K562 (cell line): ENCODE results near the gene CCDC116. TPM values are rescaled to one million over a fixed set of nuclear protein-coding genes. Genes with fewer than 3 reads are reported as not detected.

ENCODE experiments used
- AFF1 ChIP-seq, 2 experiments: fragments of 450-650 bp; IDR thresholded peaks; 2 replicates each; pipeline ENCODE4 v1.6.1; 2018; ENCODE audit warnings: mild to moderate bottlenecking in 2 of 2, low read depth in 1 of 2; ENCODE audit not compliant: partially characterized antibody in 2 of 2
- ASH1L ChIP-seq: fragments of 450-650 bp; IDR thresholded peaks from 2 replicates; pipeline ENCODE4 v1.6.1; 2018; ENCODE audit warnings: borderline replicate concordance, mild to moderate bottlenecking, low read depth; ENCODE audit not compliant: partially characterized antibody
- ETV5 ChIP-seq: sonication (generic); formaldehyde crosslinking; IDR thresholded peaks from 2 replicates; pipeline ENCODE4 v1.4.0; 2020; ENCODE audit warnings: low read depth, mild to moderate bottlenecking, missing genetic modification reagents
- FOXM1 ChIP-seq, 2 experiments: fragments of 450-650 bp in 1 of 2; sonication (generic) in 1 of 2; formaldehyde crosslinking in 1 of 2; IDR thresholded peaks; 2 replicates each; pipeline versions ENCODE4 v1.6.1 to v1.9.0; 2017 to 2022; ENCODE audit warnings: low read depth in 2 of 2, mild to moderate bottlenecking in 2 of 2, missing genetic modification reagents in 1 of 2, moderate library complexity in 1 of 2
- FOXP4 ChIP-seq: sonication (generic); formaldehyde crosslinking; IDR thresholded peaks from 2 replicates; pipeline ENCODE4 v1.8.0; 2022; ENCODE audit warnings: mild to moderate bottlenecking, missing genetic modification reagents, borderline replicate concordance
- GABPA ChIP-seq: fragments of 200-800 bp; sonication (Bioruptor generic); conservative IDR thresholded peaks from 2 replicates; pipeline ENCODE4 v1.6.1; 2016; ENCODE audit warnings: low read depth, missing genetic modification characterization, missing compliant biosample characterization
- HMBOX1 ChIP-seq: sonication (generic); IDR thresholded peaks from 2 replicates; pipeline ENCODE4 v1.6.1; 2016
- KDM1A ChIP-seq, 2 experiments: fragments of 450-650 bp; IDR thresholded peaks; 2 replicates each; pipeline ENCODE4 v1.6.1; 2016; ENCODE audit warnings: mild to moderate bottlenecking in 2 of 2
- KDM5B ChIP-seq: fragments of 200-600 bp; sonication (generic); IDR thresholded peaks from 2 replicates; pipeline ENCODE4 v1.6.1; 2012; ENCODE audit warnings: low read depth, mild to moderate bottlenecking, moderate library complexity, low read length, control low read depth, inconsistent platforms; ENCODE audit not compliant: insufficient replicate concordance
- NFYB ChIP-seq: IDR thresholded peaks from 2 replicates; pipeline ENCODE4 v1.6.1; 2011; ENCODE audit warnings: mild to moderate bottlenecking, moderate library complexity; ENCODE audit not compliant: insufficient read length; ENCODE audit errors: extremely low read depth
- POLR2AphosphoS5 ChIP-seq: IDR thresholded peaks from 2 replicates; pipeline ENCODE4 v1.6.1; 2011; ENCODE audit warnings: mild to moderate bottlenecking, low read depth, low read length, moderate library complexity; ENCODE audit not compliant: control insufficient read depth, insufficient read depth
- SMAD4 ChIP-seq: fragments of 250-450 bp; sonication (Bioruptor Pico); conservative IDR thresholded peaks from 2 replicates; pipeline ENCODE4 v1.8.0; 2021; ENCODE audit warnings: inconsistent platforms, mild to moderate bottlenecking, moderate library complexity
- SP2 ChIP-seq: IDR thresholded peaks from 2 replicates; pipeline ENCODE4 v1.6.1; 2011; ENCODE audit warnings: mild to moderate bottlenecking, low read depth, low read length, moderate library complexity; ENCODE audit not compliant: poor library complexity, severe bottlenecking; ENCODE audit errors: extremely low read depth
- TAF7 ChIP-seq: fragments of 450-650 bp; IDR thresholded peaks from 2 replicates; pipeline ENCODE4 v1.6.1; 2016; ENCODE audit warnings: missing genetic modification characterization, missing compliant biosample characterization
- TBL1XR1 ChIP-seq, 2 experiments: IDR thresholded peaks; 2 replicates each; pipeline ENCODE4 v1.6.1; 2012; ENCODE audit warnings: improper control_type of control experiment in 2 of 2, low read length in 2 of 2, mild to moderate bottlenecking in 1 of 2
- YY1 ChIP-seq, 3 experiments: IDR thresholded peaks; 2 replicates each; pipeline ENCODE4 v1.6.1; 2011; ENCODE audit warnings: low read length in 2 of 3, mild to moderate bottlenecking in 2 of 3, moderate library complexity in 2 of 3, borderline replicate concordance in 1 of 3, control low read depth in 1 of 3, low read depth in 1 of 3; ENCODE audit not compliant: insufficient read depth in 3 of 3, insufficient replicate concordance in 2 of 3, control insufficient read depth in 1 of 3, insufficient read length in 1 of 3; ENCODE audit errors: extremely low read depth in 1 of 3
- ZFX ChIP-seq: sonication (generic); formaldehyde crosslinking; IDR thresholded peaks from 2 replicates; pipeline ENCODE4 v1.8.0; 2022; ENCODE audit warnings: mild to moderate bottlenecking, missing genetic modification reagents, moderate library complexity
- ZNF124 ChIP-seq: sonication (generic); formaldehyde crosslinking; IDR thresholded peaks from 2 replicates; pipeline ENCODE4 v1.8.1; 2022; ENCODE audit warnings: missing genetic modification reagents
- ZNF347 ChIP-seq: fragments of 450-650 bp; formaldehyde crosslinking; IDR thresholded peaks from 2 replicates; pipeline ENCODE4 v1.4.0; 2020; ENCODE audit warnings: low read depth, mild to moderate bottlenecking, moderate library complexity
- ZNF384 ChIP-seq: IDR thresholded peaks from 2 replicates; pipeline ENCODE4 v1.6.1; 2012; ENCODE audit warnings: low read depth, low read length, improper control_type of control experiment
- polyA plus RNA-seq, 8 experiments: library from polyadenylated mRNA; depleted of rRNA in 4 of 8; stranded (reverse) in 5 of 8; unstranded in 3 of 8; fragments of >200 nt; fragmentation: Nextera tagmentation in 2 of 8; fragmentation: Illumina TruSeq in 1 of 8; extraction: Ambion mirVana in 2 of 8; extraction: Trizol in 1 of 8; gene quantifications; 2 replicates each; pipeline versions ENCODE4 v1.2.1 to v1.2.3, GENCODE V29; 2011 to 2014; ENCODE audit warnings: inconsistent platforms in 1 of 8, missing spikeins in 1 of 8
- total RNA-seq, 7 experiments: library from RNA; depleted of rRNA in 6 of 7; stranded (reverse); fragments of >200 nt in 6 of 7; fragmentation: Illumina TruSeq in 2 of 7; extraction: Trizol in 2 of 7; gene quantifications; 2 replicates each; pipeline versions ENCODE4 v1.2.1 to v1.2.3, GENCODE V29; 2011 to 2021; ENCODE audit warnings: low replicate concordance in 1 of 7

The CCDC116 gene
- total and polyA plus RNA-seq, 9 of the 15 experiments (the other 6 are each of a cell fraction or from before 2014, with no cell fraction given) = 1.6 to 11.3 (median 4.7) TPM

GRCh38 chr22:21686193-21686608, 53.6 kb downstream of the CCDC116 start (continued):
- TF ChIP-seq TBL1XR1 (IDR thresholded peaks at IDR 0.05; ENCODE audit: low read length in 2 of 2) (no peak), HMBOX1 (no peak), POLR2AphosphoS5 (no peak; the same call in 1 of the 2 replicates), GABPA (no peak), KDM5B (no peak), TAF7 (tag) (no peak), KDM1A (IDR thresholded peaks at IDR 0.05) (no peak), AFF1 (IDR thresholded peaks at IDR 0.05; ENCODE audit: low read depth in 1 of 2, partially characterized antibody in 2 of 2) (no peak), ZNF384 (no peak), FOXP4 (no peak), ZFX (CRISPR knock-in tag) (no peak), YY1 (IDR thresholded peaks at IDR 0.05; ENCODE audit: borderline replicate concordance in 1 of 3, control insufficient read depth in 1 of 3, extremely low read depth in 1 of 3, insufficient read depth in 3 of 3, insufficient read length in 1 of 3, insufficient replicate concordance in 2 of 3, low read depth in 1 of 3, low read length in 2 of 3) (no peak), NFYB (no peak), ZNF347 (no peak), FOXM1 (IDR thresholded peaks at IDR 0.05; ENCODE audit: low read depth) (no peak), FOXM1 (CRISPR knock-in tag; IDR thresholded peaks at IDR 0.05; ENCODE audit: low read depth) (peak; percentile 80; the same call in 1 of the 2 replicates), ZNF124 (CRISPR knock-in tag) (no peak), SMAD4 (CRISPR knock-in tag) (no peak), SP2 (no peak), ETV5 (CRISPR knock-in tag) (no peak), ASH1L (no peak)
